Measurements from ENCODE around the gene ABI1. TPM values are rescaled to one million over a fixed set of nuclear protein-coding genes. Genes with fewer than 3 reads are reported as not detected.
"Not testable (repeated sequence)": the region's sequence is repeated elsewhere in the genome, so short reads cannot be mapped to it uniquely, and the experiment has no call there.

ABI1 gene
- total RNA-seq, 2 experiments from 2014 or later, result 83.2 to 83.6 TPM

GRCh38 chr10:26790221-26790995 is 70.3 kb downstream of the ABI1 start:
- Mint-ChIP-seq H3K36me3 (ENCODE audit: low read depth) (peaks cover 62% of the 10 kb centered on the region), H3K27ac (no peak overlapping the region), H3K9me3 (no peaks in the 10 kb centered on the region), H3K4me1 (ENCODE audit: low read depth) (peaks cover 70% of the 10 kb centered on the region), H3K4me3 (no peak overlapping the region), H3K27me3 (no peaks in the 10 kb centered on the region)
- ChIA-PET POLR2A (no interaction called here), CTCF (interaction anchor here (2.4 kb wide), 1 partner anchor 8 kb away, joined by 7 read pairs; no protein-coding TSS in a partner anchor)
- ATAC-seq (ENCODE audit: poor library complexity), result no peak
- intact Hi-C loops (cut with DNase I, micrococcal nuclease), result no loop called here
- Histone ChIP-seq H3K4me3 (ENCODE audit: low read length) (no peak overlapping the region), H3K9me3 (ENCODE audit: control insufficient read depth in 1 of 2, insufficient read depth in 1 of 2, low read length in 2 of 2) (no peaks in the 10 kb centered on the region), H3K4me1 (ENCODE audit: insufficient read depth, low read length) (peaks cover 3% of the 10 kb centered on the region), H3K36me3 (ENCODE audit: insufficient read depth, low read length) (peaks cover 9% of the 10 kb centered on the region), H3K27me3 (ENCODE audit: control insufficient read depth in 1 of 2, insufficient read depth in 2 of 2, low read length in 2 of 2) (no peaks in the 10 kb centered on the region), H3K27ac (ENCODE audit: low read depth in 1 of 2, low read length in 2 of 2) (no peak overlapping the region)
- no peak for TF ChIP-seq CTCF (IDR thresholded peaks at IDR 0.05)
- no peak for DNase-seq

- H3K27me3 Mint-ChIP-seq; H3K27me3 ChIP-seq (ENCODE audit: control insufficient read depth in 1 of 2, insufficient read depth in 2 of 2, low read length in 2 of 2); intact Hi-C loops (cut with DNase I, micrococcal nuclease); H3K4me1 ChIP-seq (ENCODE audit: insufficient read depth, low read length); POLR2A ChIA-PET; H3K9me3 ChIP-seq (ENCODE audit: control insufficient read depth in 1 of 2, insufficient read depth in 1 of 2, low read length in 2 of 2); DNase-seq; H3K27ac Mint-ChIP-seq; H3K27ac ChIP-seq (ENCODE audit: low read depth in 1 of 2, low read length in 2 of 2); ATAC-seq (ENCODE audit: poor library complexity); H3K4me3 ChIP-seq (ENCODE audit: low read length); H3K9me3 Mint-ChIP-seq; H3K4me3 Mint-ChIP-seq: not testable (repeated sequence)
- H3K36me3 ChIP-seq (ENCODE audit: insufficient read depth, low read length), result peaks cover 13% of the 10 kb centered on the region
- peaks cover 76% of the 10 kb centered on the region for H3K4me1 Mint-ChIP-seq (ENCODE audit: low read depth)
- H3K36me3 Mint-ChIP-seq (ENCODE audit: low read depth), result peaks cover 63% of the 10 kb centered on the region
- CTCF ChIA-PET, result interaction anchor here (2.4 kb wide), 1 partner anchor 9 kb away, joined by 7 read pairs; no protein-coding TSS in a partner anchor
Measured at GRCh38 chr10:26789779-26790178, 71.0 kb downstream of the ABI1 start.

- peaks cover 10% of the 10 kb centered on the region for H3K4me1 ChIP-seq (ENCODE audit: insufficient read depth, low read length)
- no peaks in the 10 kb centered on the region for H3K27me3 ChIP-seq (ENCODE audit: control insufficient read depth in 1 of 2, insufficient read depth in 2 of 2, low read length in 2 of 2)
- peaks cover 87% of the 10 kb centered on the region for H3K4me1 Mint-ChIP-seq (ENCODE audit: low read depth)
- H3K9me3 Mint-ChIP-seq, result no peaks in the 10 kb centered on the region
- ChIA-PET CTCF (interaction anchor here (0.7 kb wide), 1 partner anchor 1333 kb away, joined by 4 read pairs; no protein-coding TSS in a partner anchor), POLR2A (no interaction called here)
- no peaks in the 10 kb centered on the region for H3K9me3 ChIP-seq (ENCODE audit: control insufficient read depth in 1 of 2, insufficient read depth in 1 of 2, low read length in 2 of 2)
- H3K27me3 Mint-ChIP-seq, result no peaks in the 10 kb centered on the region
- H3K36me3 Mint-ChIP-seq (ENCODE audit: low read depth), result peaks cover 60% of the 10 kb centered on the region
- no peak overlapping the region for H3K4me3 ChIP-seq (ENCODE audit: low read length)
- H3K27ac ChIP-seq (ENCODE audit: low read depth in 1 of 2, low read length in 2 of 2), result no peak overlapping the region
- intact Hi-C loops (cut with DNase I, micrococcal nuclease), result no loop called here
- ATAC-seq (ENCODE audit: poor library complexity) (no peak), DNase-seq (no peak)
- H3K4me3 Mint-ChIP-seq, result no peak overlapping the region
- peaks cover 18% of the 10 kb centered on the region for H3K36me3 ChIP-seq (ENCODE audit: insufficient read depth, low read length)
- no peak for TF ChIP-seq CTCF (IDR thresholded peaks at IDR 0.05)
- no peak overlapping the region for H3K27ac Mint-ChIP-seq
Measured at GRCh38 chr10:26787362-26787761, 73.4 kb downstream of the ABI1 start.
